Endometrial microvascular endothelial cells (primary cell): ENCODE results near the gene IRX1. TPM values are rescaled to one million over a fixed set of nuclear protein-coding genes. Genes with fewer than 3 reads are reported as not detected.

Experiments
- in situ Hi-C: cut with HindIII; loops from 2 replicates; pipeline ENCODE4 v1.10.0; 2017; ENCODE audit warnings: low sequenced_read_pairs, low pct_unique_long_range_greater_than_20kb; ENCODE audit errors: inconsistent ontology term
- total RNA-seq: library from RNA; depleted of rRNA; stranded (reverse); fragments of >200 nt; gene quantifications from one replicate; pipeline ENCODE4 v1.2.3, GENCODE V29; 2015; ENCODE audit errors: inconsistent ontology term

The IRX1 gene
- total RNA-seq, 1 donor from 2014 or later: not detected

DNA sequence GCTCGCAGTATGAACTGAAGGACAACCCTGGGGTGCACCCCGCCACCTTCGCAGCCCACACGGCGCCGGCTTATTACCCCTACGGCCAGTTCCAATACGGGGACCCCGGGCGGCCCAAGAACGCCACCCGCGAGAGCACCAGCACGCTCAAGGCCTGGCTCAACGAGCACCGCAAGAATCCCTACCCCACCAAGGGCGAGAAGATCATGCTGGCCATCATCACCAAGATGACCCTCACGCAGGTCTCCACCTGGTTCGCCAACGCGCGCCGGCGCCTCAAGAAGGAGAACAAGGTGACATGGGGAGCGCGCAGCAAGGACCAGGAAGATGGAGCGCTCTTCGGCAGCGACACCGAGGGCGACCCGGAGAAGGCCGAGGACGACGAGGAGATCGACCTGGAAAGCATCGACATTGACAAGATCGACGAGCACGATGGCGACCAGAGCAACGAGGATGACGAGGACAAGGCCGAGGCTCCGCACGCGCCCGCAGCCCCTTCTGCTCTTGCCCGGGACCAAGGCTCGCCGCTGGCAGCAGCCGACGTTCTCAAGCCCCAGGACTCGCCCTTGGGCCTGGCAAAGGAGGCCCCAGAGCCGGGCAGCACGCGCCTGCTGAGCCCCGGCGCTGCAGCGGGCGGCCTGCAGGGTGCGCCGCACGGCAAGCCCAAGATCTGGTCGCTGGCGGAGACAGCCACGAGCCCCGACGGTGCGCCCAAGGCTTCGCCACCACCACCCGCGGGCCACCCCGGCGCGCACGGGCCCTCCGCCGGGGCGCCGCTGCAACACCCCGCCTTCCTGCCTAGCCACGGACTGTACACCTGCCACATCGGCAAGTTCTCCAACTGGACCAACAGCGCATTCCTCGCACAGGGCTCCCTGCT is 3.8 kb downstream of the IRX1 start:
- in situ Hi-C loops: no loop called here

DNA sequence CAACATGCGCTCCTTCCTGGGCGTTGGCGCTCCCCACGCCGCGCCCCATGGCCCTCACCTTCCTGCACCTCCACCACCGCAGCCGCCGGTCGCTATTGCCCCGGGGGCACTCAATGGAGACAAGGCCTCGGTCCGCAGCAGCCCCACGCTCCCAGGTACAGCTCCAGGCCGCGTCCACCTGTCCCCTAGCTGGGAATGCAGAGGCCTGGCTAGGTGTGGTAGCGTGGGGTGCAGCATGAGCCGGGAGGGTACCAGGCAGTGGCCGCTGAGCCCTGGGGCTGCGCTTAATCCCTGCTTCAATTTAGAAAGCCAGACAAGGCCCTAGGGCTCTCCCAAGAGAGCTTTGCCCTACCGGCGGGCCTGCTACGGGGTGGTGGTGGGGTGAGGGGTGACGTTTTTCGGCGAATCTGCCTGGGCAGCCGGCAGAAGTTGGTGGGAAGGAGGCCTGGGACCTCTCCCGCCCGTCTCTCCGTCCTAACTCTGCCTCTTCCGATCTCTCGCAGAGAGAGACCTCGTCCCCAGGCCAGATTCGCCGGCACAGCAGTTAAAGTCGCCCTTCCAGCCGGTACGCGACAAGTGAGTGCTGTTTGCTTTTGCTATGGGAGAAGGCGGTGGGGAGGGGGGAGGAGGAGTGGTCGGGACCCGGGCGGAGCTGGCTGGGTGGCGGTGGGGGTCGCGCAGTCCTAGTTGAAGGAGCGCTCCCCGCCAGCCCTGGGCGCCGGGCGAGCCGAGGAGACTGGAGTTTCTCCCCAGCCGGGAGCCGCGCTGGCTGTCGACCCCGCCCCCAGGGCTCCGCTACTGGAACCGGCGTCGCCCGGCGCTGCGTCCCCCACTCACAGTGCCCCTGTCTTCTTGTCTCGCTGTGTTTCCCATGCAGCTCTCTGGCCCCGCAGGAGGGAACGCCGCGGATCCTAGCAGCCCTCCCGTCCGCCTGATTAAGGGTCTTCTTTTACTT is 4.8 kb downstream of the IRX1 start:
- in situ Hi-C loops: no loop called here

DNA sequence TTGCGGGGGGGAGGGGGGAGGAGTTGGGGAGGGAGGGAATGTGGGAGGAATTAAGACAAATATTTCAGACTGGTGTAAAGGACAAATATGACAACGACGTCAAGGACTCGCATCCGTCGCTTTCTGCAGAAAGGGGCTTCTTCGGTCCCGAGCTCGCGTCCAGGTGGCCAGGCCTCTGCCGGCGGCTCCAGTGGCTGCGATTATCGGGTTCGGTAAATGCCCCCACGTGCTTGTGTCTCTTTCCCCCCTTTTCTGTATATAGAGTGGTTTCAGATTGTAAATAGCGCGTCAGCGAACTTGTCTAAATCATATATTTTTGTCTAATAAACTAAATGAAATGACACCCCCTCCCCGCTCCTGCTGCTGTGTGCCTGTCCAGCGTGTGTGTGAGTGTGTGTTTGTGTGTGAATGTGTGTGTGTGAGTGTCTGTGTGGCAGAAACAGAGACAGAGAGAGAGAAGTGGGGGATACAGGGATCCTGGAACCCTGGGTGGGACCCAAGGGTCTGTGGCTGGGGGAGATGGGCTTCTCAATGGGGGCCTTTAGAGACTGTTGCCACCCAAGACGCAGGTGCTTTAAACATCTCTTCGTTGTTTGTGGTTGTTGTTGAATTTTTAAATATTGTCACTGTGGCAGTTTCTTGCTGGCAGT is 5.6 kb downstream of the IRX1 start:
- in situ Hi-C loops: no loop called here

DNA sequence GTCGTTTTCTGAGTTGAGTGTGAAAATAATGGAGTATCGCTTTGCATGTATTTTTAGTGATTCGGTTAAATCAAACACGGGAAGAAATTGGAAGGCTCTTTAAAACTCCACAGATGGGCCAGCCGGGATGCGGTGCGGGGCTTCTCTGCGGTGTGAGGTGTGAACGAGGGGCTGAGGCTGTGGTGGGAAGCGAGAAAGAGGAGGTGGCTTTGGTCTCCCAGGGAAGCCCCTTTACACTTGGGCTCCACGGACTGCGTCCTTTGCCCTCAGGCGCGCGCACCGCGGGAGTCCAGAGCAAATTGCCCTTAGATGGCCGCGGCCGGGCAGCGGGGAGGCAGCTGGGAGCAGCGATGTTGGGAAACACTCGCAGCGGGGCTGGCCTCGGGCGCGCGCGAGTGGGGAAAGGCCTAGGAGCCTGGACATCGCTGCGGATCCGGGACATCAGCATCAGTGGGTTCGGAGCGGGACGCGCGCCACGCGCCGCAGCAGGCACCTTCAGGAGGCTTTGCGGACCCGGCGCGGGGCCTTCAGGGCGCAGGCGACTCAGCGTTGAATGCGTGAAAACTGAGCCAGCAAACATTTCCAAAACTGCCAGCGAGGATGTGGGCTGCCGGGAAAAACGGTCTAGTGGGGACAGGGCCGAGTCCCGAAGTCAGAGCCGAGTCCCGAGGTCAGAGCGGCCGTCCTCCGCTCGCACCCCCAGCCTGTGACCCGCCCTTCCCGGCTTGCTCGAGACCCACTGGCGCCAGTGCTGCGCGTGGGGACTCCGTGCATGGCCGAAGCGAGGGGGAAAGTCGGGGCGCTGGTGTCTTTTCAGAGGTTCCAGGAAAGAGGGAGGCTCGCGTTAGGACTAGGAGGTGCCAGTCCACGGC is 6.5 kb downstream of the IRX1 start:
- in situ Hi-C loops: no loop called here

DNA sequence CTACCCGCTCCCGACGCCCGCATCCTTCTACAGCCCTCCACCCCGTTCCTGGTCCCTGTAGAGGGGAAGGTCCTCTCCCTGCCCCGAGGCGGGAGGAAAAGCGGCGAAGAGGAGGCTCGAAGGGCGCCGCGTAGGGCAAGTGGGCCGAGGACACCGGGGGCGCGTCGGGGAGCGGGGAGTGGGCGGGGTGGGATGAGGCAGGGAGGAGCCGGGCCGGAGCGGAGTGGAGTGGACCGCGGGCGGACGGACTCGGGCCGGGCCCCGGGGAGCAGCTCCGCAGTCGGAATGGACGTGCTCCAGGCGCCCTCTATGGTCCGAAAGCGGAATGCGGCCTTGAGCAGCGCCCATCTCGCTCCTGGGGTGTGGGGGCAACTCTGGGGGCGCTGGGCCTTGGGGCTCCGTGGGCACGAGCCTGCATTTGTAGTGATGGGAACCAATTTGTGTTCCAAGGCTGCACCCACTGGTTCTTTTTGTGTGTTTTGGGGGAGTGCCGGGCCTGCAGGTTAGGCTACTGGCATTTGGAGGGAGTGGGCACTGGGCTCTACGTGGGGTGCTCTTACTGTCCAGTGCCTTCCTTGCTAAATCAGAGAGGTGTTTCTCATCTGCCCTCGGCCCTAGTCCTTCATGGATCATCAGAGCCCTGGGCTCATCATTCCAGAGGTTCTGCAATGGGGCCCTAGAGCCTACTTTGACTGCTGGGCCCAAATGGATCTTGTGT is 7.3 kb downstream of the IRX1 start:
- in situ Hi-C loops: no loop called here

DNA sequence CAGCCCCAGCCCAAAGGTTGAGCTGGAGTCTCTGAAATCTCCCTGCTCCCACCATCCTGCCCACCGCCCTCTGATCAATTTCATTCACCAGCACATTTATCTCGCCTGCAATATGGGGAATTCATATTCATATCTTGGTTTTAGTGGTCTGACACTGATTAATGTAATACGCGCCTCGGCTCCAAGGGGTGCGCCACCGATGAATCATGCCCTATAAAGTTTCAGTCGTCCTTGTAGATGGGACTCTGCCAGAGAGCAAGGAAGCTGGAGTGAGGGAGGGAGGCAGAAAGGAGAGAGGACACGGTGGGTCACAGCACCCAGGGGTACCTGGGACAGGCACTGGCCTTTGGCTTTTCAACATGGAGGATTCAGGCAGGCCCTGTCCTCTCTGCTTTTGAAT is 8.9 kb downstream of the IRX1 start:
- in situ Hi-C loops: no loop called here

DNA sequence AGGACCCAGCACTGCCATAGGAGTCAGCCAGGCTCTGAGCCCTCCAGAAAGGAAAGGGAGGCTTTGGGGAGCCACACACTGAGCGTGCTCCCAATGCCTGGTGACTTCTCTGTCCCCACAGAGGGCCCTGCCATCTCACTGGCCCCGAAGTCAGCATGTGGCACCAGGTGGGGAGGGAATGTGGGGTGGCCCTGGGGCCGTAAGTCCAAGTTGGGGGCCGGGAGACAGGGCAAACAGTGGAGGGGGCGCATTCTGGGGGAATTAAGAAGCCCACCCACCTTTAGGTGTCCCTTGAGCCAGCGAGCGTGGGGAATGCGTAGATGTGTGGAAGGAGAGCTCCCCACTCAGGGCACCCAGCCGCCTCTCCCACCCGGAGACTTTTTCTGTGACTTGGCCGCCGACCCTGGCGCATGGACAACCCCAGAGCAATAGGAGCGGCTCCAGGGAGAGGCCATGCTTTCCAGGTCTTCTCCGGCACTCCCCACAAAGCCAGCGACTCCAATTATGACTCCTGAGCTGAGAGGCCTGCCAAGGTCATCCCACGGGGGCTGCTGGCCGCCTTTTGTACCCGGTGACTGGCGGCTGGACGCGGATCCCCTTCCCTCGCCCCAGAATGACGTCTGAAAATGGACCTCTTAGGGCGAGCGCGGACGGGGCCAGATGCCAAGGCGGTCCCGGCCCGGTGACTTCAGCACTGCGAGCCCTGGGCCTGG is 9.8 kb downstream of the IRX1 start:
- in situ Hi-C loops: no loop called here

DNA sequence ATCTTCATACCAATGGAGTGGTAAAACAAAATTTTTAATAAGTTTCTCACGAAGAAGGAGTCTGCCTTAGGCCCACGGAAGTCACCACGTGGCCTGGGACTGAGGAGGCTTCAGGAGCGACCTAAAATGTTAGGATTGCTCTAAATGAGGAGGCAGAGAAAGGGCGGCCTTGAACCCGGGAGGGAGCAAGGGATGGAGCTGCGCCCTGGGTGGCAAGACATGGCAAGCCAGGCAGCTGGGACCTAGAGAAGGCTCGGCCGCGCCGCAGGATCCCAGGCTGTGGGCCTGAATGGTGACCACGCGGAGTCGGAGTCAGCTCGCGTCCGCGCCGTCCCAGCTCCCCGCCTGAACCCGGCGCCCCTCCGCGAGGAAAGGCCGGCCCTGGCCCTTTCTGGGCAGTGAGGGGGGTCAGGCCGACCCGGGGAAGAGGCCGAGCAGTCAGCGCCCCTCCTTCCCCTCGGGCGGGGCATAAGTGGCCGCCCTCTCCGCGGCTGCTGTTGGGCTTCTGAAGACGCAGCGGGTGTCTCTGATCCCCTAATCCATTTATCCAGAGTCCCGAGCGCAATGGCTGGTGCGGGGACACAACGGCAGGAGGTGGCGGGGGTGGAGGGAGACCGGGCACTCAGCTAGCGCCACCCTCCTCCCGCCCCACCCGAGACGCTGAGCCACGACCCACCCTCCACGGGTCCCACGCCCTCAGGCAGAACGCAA is 10.6 kb downstream of the IRX1 start:
- in situ Hi-C loops: no loop called here

DNA sequence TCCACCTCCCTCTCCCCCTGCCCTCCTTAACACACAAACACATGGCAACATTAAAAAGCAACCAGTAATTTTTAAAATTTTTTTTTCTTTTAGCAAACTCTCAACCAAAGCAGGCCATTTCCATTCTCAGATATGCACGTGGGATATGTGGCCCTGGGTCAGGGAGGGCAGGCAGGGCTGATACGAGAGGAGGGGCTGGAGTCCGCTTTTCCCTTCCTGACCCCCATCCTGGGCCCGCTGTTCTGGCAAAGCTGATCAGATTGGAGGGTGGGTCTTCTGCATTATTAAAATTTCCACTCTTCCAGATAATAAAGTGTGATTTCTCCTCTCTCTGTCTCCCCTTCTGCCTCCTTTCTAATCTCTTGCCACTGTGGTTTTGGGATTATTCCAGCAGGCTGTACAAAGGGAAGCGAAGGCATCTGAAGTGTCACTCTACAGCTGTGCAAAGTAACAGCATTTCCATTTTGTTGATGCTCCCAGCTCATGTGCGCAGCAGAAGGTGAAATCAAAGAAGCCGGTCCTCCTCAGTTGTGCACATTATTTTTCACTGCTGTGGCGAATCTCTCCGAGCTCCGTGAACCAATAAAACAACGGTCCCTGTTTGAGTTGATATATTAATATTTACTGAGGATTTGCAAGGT is 12.0 kb downstream of the IRX1 start:
- in situ Hi-C loops: no loop called here

DNA sequence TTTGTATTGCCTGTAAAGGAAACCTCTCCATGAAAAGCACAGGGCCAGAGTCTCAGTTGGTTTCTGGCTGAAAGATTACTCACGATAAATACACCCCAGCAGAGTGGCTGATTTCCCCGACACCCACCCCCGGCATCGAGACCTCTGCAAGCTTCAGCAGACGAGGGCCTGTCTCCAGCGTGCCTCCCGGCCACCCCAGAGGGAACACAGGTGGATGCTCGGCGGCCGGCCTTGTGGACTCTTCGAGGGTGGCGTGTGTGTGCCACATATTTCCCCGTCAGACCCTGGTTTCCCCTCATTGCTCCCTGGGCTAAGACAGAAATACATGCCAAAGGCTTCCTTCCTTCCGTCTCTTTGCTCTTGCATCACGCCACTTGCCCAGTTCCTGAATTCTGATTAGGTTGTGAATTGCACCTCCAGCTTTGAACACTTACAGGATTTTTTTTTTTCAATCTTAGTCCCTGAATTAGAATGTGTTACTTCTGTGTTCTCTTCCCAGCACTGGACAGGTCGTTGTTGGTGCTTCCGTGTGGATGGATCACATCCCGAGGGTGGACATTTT is 13.6 kb downstream of the IRX1 start:
- in situ Hi-C loops: no loop called here

DNA sequence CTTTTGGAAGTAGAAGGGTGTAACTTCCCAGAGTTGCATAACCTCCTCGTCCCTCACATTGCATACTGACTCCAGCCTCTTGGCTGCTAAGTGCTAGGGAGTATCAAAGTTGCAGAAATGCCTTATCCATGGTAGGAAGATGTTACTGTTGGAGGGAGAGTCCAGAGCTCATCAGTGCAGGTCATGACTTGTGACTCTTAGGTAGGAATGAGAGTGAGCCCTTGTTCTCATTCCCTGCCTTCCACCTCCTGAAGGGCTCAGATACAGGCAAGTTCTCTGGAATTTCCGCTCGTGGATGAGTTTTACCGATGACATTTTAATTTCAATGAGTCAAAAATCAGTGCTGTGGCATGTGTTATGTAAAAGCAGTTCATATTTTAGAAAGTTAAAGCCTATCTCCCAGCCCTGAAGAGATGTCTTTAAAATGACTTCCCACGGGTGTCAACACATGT is 17.0 kb downstream of the IRX1 start:
- in situ Hi-C loops: no loop called here

DNA sequence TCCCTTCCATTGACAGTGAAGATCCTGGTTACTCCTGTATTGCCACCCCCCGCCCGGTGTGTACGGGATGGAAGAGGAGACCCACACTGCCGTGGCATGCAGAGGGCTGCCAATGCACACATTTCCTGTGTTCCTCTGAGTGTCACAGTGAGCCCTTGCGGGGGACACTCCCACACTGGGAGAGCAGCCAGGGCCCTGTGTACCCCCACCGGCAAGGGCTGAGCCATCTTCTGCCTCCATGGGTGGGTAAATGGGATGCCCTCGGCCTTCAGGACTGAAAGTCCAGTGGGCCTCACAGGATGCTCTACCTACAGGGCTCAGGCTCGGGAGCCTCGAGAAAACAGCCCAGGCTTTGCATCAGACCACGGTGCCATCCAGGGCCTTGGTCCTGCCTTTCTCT is 18.1 kb downstream of the IRX1 start:
- in situ Hi-C loops: no loop called here

DNA sequence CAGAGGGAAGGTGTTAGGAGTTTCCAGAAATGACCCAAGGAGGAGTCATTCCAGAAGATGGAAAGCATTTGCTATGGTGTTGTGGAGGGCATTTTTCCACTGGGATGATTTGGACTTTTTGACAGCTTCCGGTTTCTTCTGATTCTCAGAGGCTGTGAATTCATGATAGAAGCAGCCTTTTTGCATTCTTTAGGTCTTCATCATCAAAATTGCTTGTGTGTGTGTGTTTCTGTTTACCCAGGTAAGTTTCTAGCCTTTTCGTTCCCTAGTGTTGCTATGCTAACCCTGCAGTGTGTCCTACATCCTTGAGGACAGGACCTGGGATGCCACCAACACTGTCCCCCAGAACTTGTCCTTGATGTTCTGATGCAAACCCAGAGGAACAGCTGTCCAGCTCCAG is 19.6 kb downstream of the IRX1 start:
- in situ Hi-C loops: no loop called here

DNA sequence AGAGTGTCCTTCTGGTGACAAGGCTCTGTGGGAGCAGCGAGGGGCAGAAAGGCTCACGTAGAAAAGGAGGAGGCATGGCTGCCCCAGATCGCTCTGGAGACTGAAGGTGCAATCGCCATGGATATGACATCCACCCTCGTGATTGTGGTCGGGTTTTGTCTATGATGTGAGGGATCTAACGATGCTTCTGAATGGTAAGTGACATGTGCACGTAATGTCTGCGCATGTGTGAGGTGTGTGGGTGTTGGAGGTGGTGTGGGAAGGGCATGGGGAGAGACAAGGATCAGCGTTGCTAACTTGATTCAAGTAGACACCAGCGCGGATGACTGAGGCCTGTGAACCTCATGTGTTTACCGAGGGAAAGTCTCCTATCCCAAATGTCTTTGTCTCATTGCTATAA is 20.2 kb downstream of the IRX1 start:
- in situ Hi-C loops: no loop called here

DNA sequence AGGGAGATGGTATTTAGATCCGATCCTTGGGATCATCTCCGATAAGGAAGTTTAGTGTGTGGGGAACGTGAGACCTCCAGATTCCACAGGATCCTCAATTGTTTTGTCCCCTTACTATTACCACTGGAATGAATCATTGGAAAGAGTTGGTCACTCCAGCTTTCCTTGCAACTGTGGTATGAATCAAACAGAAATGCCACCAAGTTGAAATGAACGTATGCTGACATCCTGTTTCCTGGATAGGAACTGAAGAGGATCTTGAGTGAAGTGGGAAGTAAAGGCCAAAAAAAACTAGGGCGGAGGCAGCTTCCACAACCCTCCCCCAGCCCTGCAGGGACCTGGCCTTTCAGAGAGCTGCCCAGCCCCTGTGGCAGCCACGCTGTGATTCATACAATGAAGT is 23.9 kb downstream of the IRX1 start:
- in situ Hi-C loops: no loop called here

DNA sequence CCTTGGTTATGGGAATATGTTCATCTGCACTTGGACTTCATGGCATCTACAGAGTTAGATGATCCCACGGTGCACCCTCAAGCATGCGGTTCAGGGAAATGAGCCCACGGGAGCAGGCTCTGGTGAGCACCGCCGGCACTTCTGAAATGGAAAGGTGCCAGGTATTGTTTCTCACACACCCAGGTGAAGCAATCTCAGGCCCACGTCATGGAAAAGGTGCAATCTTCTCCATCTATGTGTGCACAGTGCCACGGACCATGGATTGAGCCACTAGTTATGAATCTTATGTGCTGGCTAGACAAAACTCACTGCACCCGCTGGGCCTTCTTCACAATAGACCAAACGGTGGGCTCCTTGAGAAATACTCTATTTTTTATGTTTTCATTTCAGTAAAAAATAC is 27.3 kb downstream of the IRX1 start:
- in situ Hi-C loops: no loop called here
